GM15510 (cell line): ENCODE measurements around the gene SLX4.

Experiments used
- POLR2A ChIP-seq: IDR thresholded peaks from 3 replicates; pipeline ENCODE4 v1.6.1; 2011; ENCODE audit warnings: borderline replicate concordance; ENCODE audit not compliant: insufficient read length; ENCODE audit errors: extremely low read depth

SLX4 gene

DNA sequence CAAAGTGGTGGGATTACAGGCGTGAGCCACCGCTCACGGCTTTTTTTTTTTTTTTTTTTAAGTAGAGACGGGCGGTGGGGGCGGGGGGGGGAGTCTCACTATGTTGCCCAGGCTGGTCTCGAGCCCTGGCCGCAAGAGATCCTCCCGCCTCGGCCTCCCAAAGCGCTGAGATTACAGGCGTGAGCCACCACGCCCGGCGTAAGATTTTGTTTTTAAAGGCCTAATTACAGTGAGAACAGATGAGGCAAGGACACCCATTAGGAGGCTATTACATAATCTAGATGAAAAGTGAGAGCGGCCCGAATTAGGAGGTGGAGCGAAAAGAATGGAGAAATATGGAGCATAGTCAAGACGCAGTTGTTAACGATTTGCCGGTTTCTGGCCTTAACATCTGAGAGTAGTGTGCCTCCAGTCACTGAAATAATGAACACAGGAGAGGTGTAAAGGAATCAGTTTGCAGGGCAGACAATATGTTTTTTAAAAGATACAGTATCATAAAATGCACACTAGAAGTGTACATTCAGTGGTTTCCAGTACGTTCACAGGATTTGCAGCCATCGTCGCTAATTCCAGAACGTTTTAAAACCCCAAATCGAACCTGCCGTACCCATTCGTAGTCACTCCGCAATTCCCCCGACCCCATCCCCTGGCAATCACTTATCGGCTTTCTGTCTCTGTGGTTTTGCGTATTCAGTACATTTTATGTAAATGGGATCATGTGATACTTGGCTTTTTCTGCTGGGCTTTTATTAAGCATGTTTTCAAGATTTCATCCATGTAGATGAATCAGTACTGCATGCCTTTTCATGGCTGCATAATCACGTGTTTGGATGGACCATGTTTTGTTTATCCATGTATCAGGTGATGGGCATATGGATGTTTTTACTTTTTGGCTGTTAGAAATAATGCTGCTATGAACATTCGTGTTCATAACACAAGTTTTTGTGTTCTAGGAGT is 1.4 kb upstream of the SLX4 start:
- TF ChIP-seq POLR2A, result no peak

- no peak for TF ChIP-seq POLR2A
Measured at GRCh38 chr16:3610698-3611145, 684 bp downstream of the SLX4 start.

GRCh38 chr16:3609895-3610697 is 1.3 kb downstream of the SLX4 start:
- TF ChIP-seq POLR2A, result no peak

GRCh38 chr16:3608069-3608468 is 3.3 kb downstream of the SLX4 start:
- TF ChIP-seq POLR2A, result no peak

GRCh38 chr16:3607634-3608033 is 3.8 kb downstream of the SLX4 start:
- no peak for TF ChIP-seq POLR2A

- no peak for TF ChIP-seq POLR2A
Measured at GRCh38 chr16:3607161-3607560, 4.2 kb downstream of the SLX4 start.

DNA sequence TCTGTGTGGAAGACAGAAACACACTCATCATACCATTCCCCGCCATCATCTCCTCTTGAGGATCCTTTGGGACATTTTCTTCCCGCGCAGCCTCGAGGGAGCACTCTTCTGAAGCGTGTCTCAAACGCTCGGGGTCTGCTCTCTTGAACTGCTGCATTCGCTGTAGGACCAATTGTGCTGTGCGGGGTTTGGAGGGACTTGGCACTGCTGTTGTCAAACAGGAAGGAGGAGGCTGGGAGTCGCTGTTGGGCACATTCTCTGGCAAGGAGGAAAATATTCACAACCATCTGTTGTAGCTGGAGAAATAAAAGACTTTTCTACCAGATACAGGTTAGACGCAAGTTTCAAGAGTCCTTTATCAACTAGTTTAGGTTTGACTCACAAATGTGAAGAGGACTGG is 5.0 kb downstream of the SLX4 start:
- TF ChIP-seq POLR2A, result no peak

- no peak for TF ChIP-seq POLR2A
Measured at GRCh38 chr16:3602320-3602653, 9.1 kb downstream of the SLX4 start.

DNA sequence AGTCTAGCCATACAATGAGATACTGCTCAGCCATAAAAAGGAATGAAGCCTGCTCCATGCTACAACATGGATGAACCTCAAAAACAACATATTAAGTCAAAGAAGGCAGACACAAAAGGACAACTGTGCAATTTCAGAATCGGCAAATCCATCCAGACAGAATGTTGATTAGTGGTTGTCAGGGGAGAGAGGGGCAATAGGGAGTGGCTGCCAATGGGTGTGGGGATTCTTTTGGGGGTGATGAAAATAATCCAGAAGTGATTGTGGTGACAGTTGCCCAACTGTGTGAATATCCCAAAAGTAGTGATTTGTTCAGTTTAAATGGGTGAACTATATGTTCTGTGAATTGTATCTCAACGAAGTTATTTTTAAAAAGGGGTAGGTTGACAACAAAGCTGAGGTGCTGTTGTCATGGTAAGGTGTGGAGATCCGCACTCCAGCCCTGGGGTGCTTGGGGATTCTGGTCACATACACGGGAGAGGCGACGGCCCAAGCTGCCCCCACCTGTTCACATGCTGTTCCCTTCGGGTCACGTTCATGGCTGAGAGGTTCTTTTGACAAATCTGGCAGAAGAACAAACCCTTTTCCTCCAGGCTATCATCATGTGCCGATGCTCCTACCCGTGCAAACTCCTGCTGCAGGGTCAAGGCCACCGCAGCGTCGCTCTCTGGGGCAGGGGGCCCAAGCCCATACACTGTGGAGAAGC is 9.6 kb downstream of the SLX4 start:
- no peak for TF ChIP-seq POLR2A

- no peak for TF ChIP-seq POLR2A
Measured at GRCh38 chr16:3599922-3600321, 11.5 kb downstream of the SLX4 start.

DNA sequence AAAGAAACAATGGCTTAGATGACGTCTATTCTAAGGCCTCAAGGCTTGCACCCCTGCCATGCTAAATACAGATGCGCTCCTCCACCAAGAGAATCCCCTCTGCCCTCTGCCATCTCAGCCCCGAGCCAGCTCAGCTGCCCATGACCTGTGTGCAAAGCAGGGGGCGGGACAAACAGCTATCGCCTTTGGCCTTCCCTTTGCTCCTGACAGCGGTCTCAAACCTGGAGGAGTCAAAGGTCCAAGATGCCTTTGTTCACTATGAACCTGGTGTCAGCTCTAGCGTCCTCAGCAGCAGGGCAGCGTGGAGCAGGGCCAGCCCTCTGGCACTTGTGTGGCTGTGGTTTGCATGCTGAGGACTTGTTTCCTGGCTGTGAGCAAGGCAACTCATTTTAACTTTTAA is 12.3 kb downstream of the SLX4 start:
- no peak for TF ChIP-seq POLR2A

DNA sequence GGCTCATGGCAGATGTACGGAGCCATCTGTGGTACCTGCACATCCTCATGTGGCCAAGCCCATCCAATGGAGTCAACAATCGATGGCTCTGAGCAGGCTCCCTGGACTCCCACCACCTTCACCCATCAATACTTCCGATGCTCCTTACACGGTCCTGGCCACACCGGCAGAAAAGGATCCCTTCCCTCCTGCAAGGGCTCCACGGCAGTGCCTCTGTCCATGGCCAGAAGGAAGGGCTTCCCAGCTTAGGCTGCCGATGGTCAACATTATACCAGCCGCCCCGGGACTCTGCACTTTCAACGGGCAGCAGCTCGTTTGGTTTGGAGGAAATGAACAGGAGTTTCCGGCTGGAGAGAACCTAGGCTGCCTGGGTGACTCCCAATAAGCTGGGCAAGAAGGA is 13.2 kb downstream of the SLX4 start:
- TF ChIP-seq POLR2A, result no peak

GRCh38 chr16:3597676-3598075 is 13.7 kb downstream of the SLX4 start:
- TF ChIP-seq POLR2A, result no peak

DNA sequence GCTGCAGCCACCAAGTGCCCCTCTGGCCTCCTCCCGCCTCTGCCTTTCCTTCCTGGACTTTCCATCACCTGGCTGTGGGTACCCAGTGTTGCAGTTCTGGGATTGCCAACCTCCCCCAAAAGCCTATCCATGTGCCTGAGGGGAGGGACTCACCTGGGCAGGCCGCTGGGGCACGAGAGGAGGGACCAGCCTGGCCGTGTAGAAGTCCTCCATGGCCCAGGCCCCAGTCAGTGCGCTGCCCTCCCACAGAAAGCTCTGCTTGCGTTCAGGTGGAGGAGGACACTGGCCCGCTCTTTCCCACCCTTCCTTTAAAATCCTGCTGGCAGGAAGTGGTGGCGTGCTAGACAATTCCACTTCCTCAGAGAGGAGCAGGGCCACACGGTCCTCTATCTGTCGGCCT is 14.2 kb downstream of the SLX4 start:
- TF ChIP-seq POLR2A, result no peak

GRCh38 chr16:3596101-3596861 is 15.1 kb downstream of the SLX4 start:
- no peak for TF ChIP-seq POLR2A

DNA sequence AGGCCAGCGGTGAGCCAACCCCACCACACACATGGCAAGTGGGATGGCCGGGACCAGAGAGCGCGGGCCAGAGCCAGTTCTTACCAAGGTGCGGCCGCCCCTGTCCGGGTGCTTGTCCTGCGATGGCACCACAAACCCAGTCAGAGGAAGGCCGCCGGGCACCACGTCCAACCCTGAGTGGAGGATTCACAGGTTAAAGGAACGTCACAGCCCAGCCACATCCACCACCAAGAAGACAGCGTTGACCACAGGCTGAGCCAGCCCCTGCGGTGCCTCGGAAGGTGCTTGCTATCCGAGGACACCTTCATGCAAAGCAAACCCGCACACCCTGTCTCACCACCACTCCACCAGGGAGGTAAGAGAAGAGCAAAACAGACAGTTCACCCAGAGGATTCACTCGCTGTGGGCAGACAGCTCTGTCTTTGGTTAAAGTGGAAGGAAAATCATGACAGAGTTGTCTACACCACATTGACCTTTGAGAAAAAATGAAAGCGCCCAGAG is 15.8 kb downstream of the SLX4 start:
- TF ChIP-seq POLR2A, result no peak
